ENCODE data around the gene CCER1.

Gene CCER1

DNA sequence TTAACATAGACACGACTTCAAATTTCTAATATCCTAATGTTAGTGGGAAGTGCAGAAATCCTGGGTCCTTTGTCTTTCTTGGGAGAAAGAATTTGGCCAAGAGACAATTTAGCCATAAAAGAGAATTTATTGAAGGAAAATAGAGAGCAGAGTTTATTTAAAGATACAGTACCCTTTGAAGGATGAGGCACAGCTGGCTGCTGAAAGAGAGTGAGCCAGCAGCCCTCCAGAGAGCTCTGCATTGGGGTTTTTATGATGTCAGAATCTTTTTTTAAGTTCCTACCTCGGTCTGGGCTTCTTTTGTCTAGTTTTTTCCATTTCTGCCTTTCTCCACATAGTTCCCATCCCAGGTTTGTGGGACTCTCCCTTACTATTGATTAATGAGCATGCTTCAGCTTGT lies 37.5 kb downstream of the CCER1 start:
- DNase-seq: no peak

GRCh38 chr12:90916516-90916915 lies 38.5 kb downstream of the CCER1 start:
- DNase-seq: no peak

DNA sequence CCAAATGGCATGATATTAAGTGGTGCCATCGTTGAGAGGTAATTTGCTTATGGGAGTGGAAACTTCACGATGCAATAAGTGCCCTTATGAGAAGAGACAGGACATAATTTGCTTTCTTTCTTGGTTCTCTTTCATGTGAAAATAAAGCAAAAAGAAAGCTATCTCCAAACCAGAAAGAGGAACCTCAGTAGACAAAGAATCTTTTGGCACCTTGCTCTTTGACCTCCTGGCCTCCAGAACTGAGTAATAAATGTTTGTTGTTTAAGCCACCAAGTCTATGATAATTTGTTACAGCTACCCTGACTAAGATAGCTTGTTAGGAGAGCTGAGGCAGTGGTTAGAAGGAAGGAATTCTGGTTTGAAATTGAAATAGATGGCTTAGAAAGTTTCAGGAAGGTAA lies 39.6 kb downstream of the CCER1 start:
- DNase-seq: no peak

DNA sequence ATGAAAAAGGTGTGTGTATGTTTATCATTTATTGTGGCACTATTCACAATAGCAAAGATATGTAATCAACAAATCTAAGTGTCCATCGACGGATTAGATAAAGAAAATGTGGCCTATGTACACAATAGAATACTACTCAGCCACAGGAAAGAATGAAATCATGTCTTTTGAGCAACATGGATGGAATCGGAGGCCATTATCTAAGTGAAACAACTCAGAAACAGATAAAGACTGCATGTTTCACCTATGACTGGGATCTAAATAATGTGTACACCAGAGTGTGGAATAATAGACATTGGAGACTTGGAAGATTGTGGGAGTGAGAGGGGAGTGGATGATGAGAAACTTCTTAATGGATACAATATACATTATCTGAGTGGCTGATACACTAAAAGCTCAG lies 44.0 kb downstream of the CCER1 start:
- no peak for DNase-seq

DNA sequence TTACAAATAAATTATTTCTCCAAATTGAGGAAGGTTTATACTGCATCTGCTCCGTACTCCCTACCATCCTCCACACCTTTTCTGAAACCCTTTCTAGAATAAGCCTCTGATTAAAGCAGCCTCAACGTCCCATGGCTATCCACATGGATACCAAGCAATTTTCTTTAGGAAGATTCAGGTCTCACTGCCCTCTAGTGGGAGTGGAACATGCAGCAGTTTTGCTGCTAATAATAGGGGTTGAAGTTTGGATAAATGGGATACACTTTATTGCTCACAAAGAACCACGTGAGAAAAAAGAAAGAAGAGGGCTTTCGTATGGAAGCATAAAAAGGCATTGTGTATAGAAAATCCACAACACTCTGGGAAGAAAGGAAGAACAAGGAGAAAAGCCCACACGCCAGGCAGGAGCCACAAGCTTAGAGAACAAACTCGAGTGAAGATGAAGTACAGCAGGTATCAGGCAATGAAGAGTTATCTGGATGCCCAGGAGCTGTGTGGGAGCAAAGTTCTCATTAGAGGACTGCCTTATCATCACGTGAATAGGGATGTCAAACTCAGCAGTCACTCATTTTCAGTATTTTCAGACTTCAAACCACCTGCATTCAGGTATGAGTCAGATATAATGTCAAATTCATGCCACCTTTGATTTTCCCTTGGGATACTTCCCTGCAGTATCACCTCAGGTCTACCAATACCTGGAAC lies 45.8 kb downstream of the CCER1 start:
- DNase-seq: no peak

GRCh38 chr12:90908465-90908864 lies 46.5 kb downstream of the CCER1 start:
- DNase-seq: no peak

GRCh38 chr12:90905691-90906370 lies 49.1 kb downstream of the CCER1 start:
- no peak for DNase-seq

DNA sequence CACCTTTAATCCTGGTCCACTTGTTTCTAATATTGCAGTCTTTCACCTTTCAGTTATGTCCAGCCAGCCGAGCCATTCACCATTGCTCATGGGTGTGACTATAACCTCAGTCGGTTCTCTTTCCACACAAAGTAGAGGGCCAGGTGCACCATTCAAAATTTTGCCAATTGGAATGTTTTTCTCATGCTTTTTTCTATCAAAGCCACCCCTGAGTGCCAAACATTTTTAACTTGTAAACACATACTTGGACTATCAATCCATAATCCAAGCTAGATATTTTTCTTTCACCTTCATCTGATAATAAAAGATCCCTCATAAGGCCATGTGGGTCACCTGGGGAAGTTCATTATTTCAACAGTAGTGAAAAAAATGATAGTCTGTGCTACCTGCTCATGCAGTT lies 52.4 kb downstream of the CCER1 start:
- DNase-seq: no peak
